GM06990 (cell line): ENCODE results near the gene TNKS1BP1.
"Not testable (repeated sequence)": the region's sequence is repeated elsewhere in the genome, so short reads cannot be mapped to it uniquely, and the experiment has no call there.

Source experiments
- DNase-seq: peaks from one replicate; pipeline ENCODE4 v3.0.0-alpha.2; 2011; ENCODE audit not compliant: insufficient read length; ENCODE audit errors: extremely low read depth
- H3K27me3 ChIP-seq: replicated peaks from 2 replicates; pipeline ENCODE4 v1.6.0; 2011; ENCODE audit warnings: low read length; ENCODE audit not compliant: control insufficient read depth, insufficient read depth
- H3K36me3 ChIP-seq: 2 replicates; pipeline ENCODE4 v1.5.1; 2011; ENCODE audit warnings: low read length; ENCODE audit not compliant: control insufficient read depth, insufficient read depth
- H3K4me3 ChIP-seq: replicated peaks from 2 replicates; pipeline ENCODE4 v1.5.1; 2011; ENCODE audit warnings: low read depth, mild to moderate bottlenecking, control low read depth, low read length
- CTCF ChIP-seq: IDR thresholded peaks from 2 replicates; pipeline ENCODE4 v1.5.1; 2011; ENCODE audit warnings: low read length, control low read depth, mild to moderate bottlenecking, inconsistent platforms; ENCODE audit not compliant: insufficient read depth, poor library complexity, severe bottlenecking

The TNKS1BP1 gene

GRCh38 chr11:57294225-57295131, 30.3 kb downstream of the TNKS1BP1 start:
- DNase-seq: no peak
- TF ChIP-seq CTCF: no peak
- no peaks in the 10 kb centered on the region; the same call in 1 of the 2 replicates for H3K36me3 ChIP-seq
- no peaks in the 10 kb centered on the region for H3K27me3 ChIP-seq
- no peak overlapping the region for H3K4me3 ChIP-seq

GRCh38 chr11:57290288-57290687, 34.5 kb downstream of the TNKS1BP1 start:
- TF ChIP-seq CTCF: no peak
- H3K36me3 ChIP-seq: no peaks in the 10 kb centered on the region
- no peak for DNase-seq
- no peak overlapping the region for H3K4me3 ChIP-seq
- no peaks in the 10 kb centered on the region; the same call in 1 of the 2 replicates for H3K27me3 ChIP-seq

GRCh38 chr11:57288771-57289579, 35.8 kb downstream of the TNKS1BP1 start:
- no peak for DNase-seq
- no peak for TF ChIP-seq CTCF
- Histone ChIP-seq H3K4me3 (no peak overlapping the region), H3K36me3 (no peaks in the 10 kb centered on the region), H3K27me3 (no peaks in the 10 kb centered on the region; the same call in 1 of the 2 replicates)

- no peak overlapping the region for H3K4me3 ChIP-seq
- DNase-seq: no peak
- no peak for TF ChIP-seq CTCF
- H3K36me3 ChIP-seq: no peaks in the 10 kb centered on the region
- no peaks in the 10 kb centered on the region; the same call in 1 of the 2 replicates for H3K27me3 ChIP-seq
These were observed 36.9 kb downstream of the TNKS1BP1 start for GRCh38 chr11:57287884-57288283.

- Histone ChIP-seq H3K4me3 (no peak overlapping the region), H3K36me3 (no peaks in the 10 kb centered on the region), H3K27me3 (no peaks in the 10 kb centered on the region; the same call in none of the 2 replicates)
- no peak for TF ChIP-seq CTCF
- DNase-seq: no peak
These were observed 41.3 kb downstream of the TNKS1BP1 start for GRCh38 chr11:57283231-57283990.

GRCh38 chr11:57281546-57281945, 43.2 kb downstream of the TNKS1BP1 start:
- not testable (repeated sequence) for DNase-seq, H3K36me3 ChIP-seq, H3K27me3 ChIP-seq, H3K4me3 ChIP-seq
